Measurements from ENCODE around the gene APC2. TPM values are rescaled to one million over a fixed set of nuclear protein-coding genes. Genes with fewer than 3 reads are reported as not detected.
"Not testable (repeated sequence)": the region's sequence is repeated elsewhere in the genome, so short reads cannot be mapped to it uniquely, and the experiment has no call there.

Gene APC2
- total RNA-seq, 1 experiment from 2014 or later = 15.4 TPM

GRCh38 chr19:1411255-1412191, 38.4 kb upstream of the APC2 start:
- DNase-seq (ENCODE audit: low spot score) = peak; percentile 87
- in situ Hi-C loops (cut with HindIII; ENCODE audit: low sequenced_read_pairs) = no loop called here

- in situ Hi-C loops (cut with HindIII; ENCODE audit: low sequenced_read_pairs) = no loop called here
Measured at GRCh38 chr19:1412323-1412923, 37.5 kb upstream of the APC2 start.

GRCh38 chr19:1412995-1413800, 36.7 kb upstream of the APC2 start:
- in situ Hi-C loops (cut with HindIII; ENCODE audit: low sequenced_read_pairs) = no loop called here
- peak; percentile 55 for DNase-seq (ENCODE audit: low spot score)

More at GRCh38 chr19:1412323-1412923, 37.5 kb upstream of the APC2 start:
- DNase-seq (ENCODE audit: low spot score) = peak; percentile 53

GRCh38 chr19:1416014-1416841, 33.7 kb upstream of the APC2 start:
- no peak for DNase-seq (ENCODE audit: low spot score)
- in situ Hi-C loops (cut with HindIII; ENCODE audit: low sequenced_read_pairs) = no loop called here

GRCh38 chr19:1417145-1417544, 32.8 kb upstream of the APC2 start:
- peak; percentile 60 for DNase-seq (ENCODE audit: low spot score)
- in situ Hi-C loops (cut with HindIII; ENCODE audit: low sequenced_read_pairs) = no loop called here

GRCh38 chr19:1417681-1418495, 32.0 kb upstream of the APC2 start:
- peak; percentile 52 for DNase-seq (ENCODE audit: low spot score)
- in situ Hi-C loops (cut with HindIII; ENCODE audit: low sequenced_read_pairs) = no loop called here

- DNase-seq (ENCODE audit: low spot score) = no peak
- in situ Hi-C loops (cut with HindIII; ENCODE audit: low sequenced_read_pairs) = no loop called here
Measured at GRCh38 chr19:1418496-1418775, 31.5 kb upstream of the APC2 start.

GRCh38 chr19:1418951-1419738, 30.8 kb upstream of the APC2 start:
- DNase-seq (ENCODE audit: low spot score) = no peak
- in situ Hi-C loops (cut with HindIII; ENCODE audit: low sequenced_read_pairs) = no loop called here

GRCh38 chr19:1420085-1420484, 29.8 kb upstream of the APC2 start:
- DNase-seq (ENCODE audit: low spot score); in situ Hi-C loops (cut with HindIII; ENCODE audit: low sequenced_read_pairs): not testable (repeated sequence)

- no peak for DNase-seq (ENCODE audit: low spot score)
- in situ Hi-C loops (cut with HindIII; ENCODE audit: low sequenced_read_pairs) = no loop called here
Measured at GRCh38 chr19:1420590-1420989, 29.3 kb upstream of the APC2 start.

GRCh38 chr19:1421218-1421957, 28.5 kb upstream of the APC2 start:
- DNase-seq (ENCODE audit: low spot score) = no peak
- in situ Hi-C loops (cut with HindIII; ENCODE audit: low sequenced_read_pairs) = no loop called here

GRCh38 chr19:1421958-1422305, 28.0 kb upstream of the APC2 start:
- DNase-seq (ENCODE audit: low spot score) = no peak
- in situ Hi-C loops (cut with HindIII; ENCODE audit: low sequenced_read_pairs) = no loop called here

- in situ Hi-C loops (cut with HindIII; ENCODE audit: low sequenced_read_pairs) = no loop called here
- no peak for DNase-seq (ENCODE audit: low spot score)
Measured at GRCh38 chr19:1422360-1422759, 27.6 kb upstream of the APC2 start.

GRCh38 chr19:1422943-1423342, 27.0 kb upstream of the APC2 start:
- in situ Hi-C loops (cut with HindIII; ENCODE audit: low sequenced_read_pairs) = no loop called here

GRCh38 chr19:1423436-1424191, 26.3 kb upstream of the APC2 start:
- in situ Hi-C loops (cut with HindIII; ENCODE audit: low sequenced_read_pairs) = no loop called here
- no peak for DNase-seq (ENCODE audit: low spot score)

More at GRCh38 chr19:1422943-1423342, 27.0 kb upstream of the APC2 start:
- DNase-seq (ENCODE audit: low spot score) = no peak

GRCh38 chr19:1424192-1424955, 25.5 kb upstream of the APC2 start:
- in situ Hi-C loops (cut with HindIII; ENCODE audit: low sequenced_read_pairs) = no loop called here
- DNase-seq (ENCODE audit: low spot score) = no peak

All from G401 (cell line).